DOHH2 (cell line): Measurements from ENCODE around the gene NCBP2.

Experiments used
- H3F3A ChIP-seq: fragments of 200-600 bp; sonication (generic), shearing (Covaris generic); 2 replicates; pipeline ENCODE4 v1.6.0; 2016; ENCODE audit warnings: antibody characterized with exemption, mild to moderate bottlenecking; ENCODE audit not compliant: control insufficient read depth, insufficient read depth
- H3K27ac ChIP-seq: fragments of 200-600 bp; sonication (generic); 2 replicates; pipeline ENCODE4 v1.5.1; 2014; ENCODE audit warnings: low read depth, mild to moderate bottlenecking, low read length, moderate library complexity
- H3K27me3 ChIP-seq: fragments of 200-600 bp; sonication (generic); 2 replicates; pipeline ENCODE4 v1.6.1; 2014; ENCODE audit warnings: mild to moderate bottlenecking, low read length, mixed read lengths; ENCODE audit not compliant: control insufficient read depth
- H3K36me3 ChIP-seq: fragments of 200-600 bp; sonication (generic); 2 replicates; pipeline ENCODE4 v1.6.1; 2014; ENCODE audit warnings: mild to moderate bottlenecking, low read length, moderate library complexity, mixed read lengths; ENCODE audit not compliant: control insufficient read depth
- H3K4me1 ChIP-seq: fragments of 200-600 bp; sonication (generic); 2 replicates; pipeline ENCODE4 v1.6.1; 2014; ENCODE audit warnings: mild to moderate bottlenecking, low read length, mixed read lengths; ENCODE audit not compliant: control insufficient read depth
- H3K4me2 ChIP-seq: fragments of 200-600 bp; sonication (generic); 2 replicates; pipeline ENCODE4 v1.6.0; 2014; ENCODE audit warnings: mild to moderate bottlenecking, low read length, moderate library complexity
- H3K4me3 ChIP-seq: fragments of 200-600 bp; sonication (generic); 2 replicates; pipeline ENCODE4 v1.5.1; 2014; ENCODE audit warnings: mild to moderate bottlenecking, low read length, mixed read lengths
- H3K79me2 ChIP-seq: fragments of 200-600 bp; sonication (generic); 2 replicates; pipeline ENCODE4 v1.6.1; 2014; ENCODE audit warnings: mild to moderate bottlenecking, low read length, mixed read lengths; ENCODE audit not compliant: control insufficient read depth
- H3K9me2 ChIP-seq: fragments of 200-600 bp; sonication (generic); replicated peaks from 2 replicates; pipeline ENCODE4 v1.6.1; 2014; ENCODE audit warnings: mild to moderate bottlenecking, low read length, mixed read lengths; ENCODE audit not compliant: control insufficient read depth
- H3K9me3 ChIP-seq: fragments of 200-600 bp; sonication (generic); 2 replicates; pipeline ENCODE4 v1.6.1; 2014; ENCODE audit warnings: antibody characterized with exemption, low read length, mixed read lengths; ENCODE audit not compliant: control insufficient read depth, insufficient read depth
- H4K20me1 ChIP-seq: fragments of 200-600 bp; sonication (generic); 2 replicates; pipeline ENCODE4 v1.6.0; 2014; ENCODE audit warnings: low read depth, mild to moderate bottlenecking, antibody characterized with exemption, low read length, moderate library complexity; ENCODE audit not compliant: control insufficient read depth, insufficient read depth
- CTCF ChIP-seq: fragments of 200-600 bp; sonication (generic); IDR thresholded peaks from one replicate; pipeline ENCODE4 v1.5.1; 2014; ENCODE audit warnings: antibody characterized with exemption, mild to moderate bottlenecking, low read depth, low read length; ENCODE audit not compliant: poor library complexity, severe bottlenecking
- EZH2phosphoT487 ChIP-seq: fragments of 200-600 bp; sonication (generic); IDR thresholded peaks from 2 replicates; pipeline ENCODE4 v1.6.1; 2017; ENCODE audit warnings: borderline replicate concordance, mild to moderate bottlenecking, antibody characterized with exemption, low read length, moderate library complexity, mixed read lengths

The NCBP2 gene

GRCh38 chr3:196896229-196896628, 46.1 kb downstream of the NCBP2 start:
- no peak overlapping the region for H3K4me3 ChIP-seq
- peaks cover 62% of the 10 kb centered on the region for H3K79me2 ChIP-seq

GRCh38 chr3:196894557-196895295, 47.6 kb downstream of the NCBP2 start:
- no peak overlapping the region for H3K4me3 ChIP-seq
- TF ChIP-seq EZH2phosphoT487: no peak
- TF ChIP-seq CTCF: no peak
- no peaks in the 10 kb centered on the region for H3F3A ChIP-seq
- peaks cover 76% of the 10 kb centered on the region for H3K79me2 ChIP-seq
- H3K36me3 ChIP-seq: peaks cover 19% of the 10 kb centered on the region
- no peaks in the 10 kb centered on the region for H3K4me1 ChIP-seq
- H3K9me2 ChIP-seq: no peaks in the 10 kb centered on the region
- 0 out of 2 replicates have a peak, but pooled peaks cover 4% of the 10 kb centered on the region for H4K20me1 ChIP-seq
- H3K9me3 ChIP-seq: no peaks in the 10 kb centered on the region
- H3K27ac ChIP-seq: no peak overlapping the region
- no peaks in the 10 kb centered on the region for H3K27me3 ChIP-seq
- no peak overlapping the region for H3K4me2 ChIP-seq

More at GRCh38 chr3:196896229-196896628, 46.1 kb downstream of the NCBP2 start:
- H4K20me1 ChIP-seq: no peaks in the 10 kb centered on the region
- TF ChIP-seq EZH2phosphoT487: no peak
- no peak for TF ChIP-seq CTCF
- no peak overlapping the region for H3K4me2 ChIP-seq
- H3F3A ChIP-seq: no peaks in the 10 kb centered on the region
- no peaks in the 10 kb centered on the region for H3K9me3 ChIP-seq
- no peak overlapping the region for H3K27ac ChIP-seq
- H3K36me3 ChIP-seq: peaks cover 18% of the 10 kb centered on the region
- H3K4me1 ChIP-seq: no peaks in the 10 kb centered on the region
- H3K9me2 ChIP-seq: no peaks in the 10 kb centered on the region
- H3K27me3 ChIP-seq: no peaks in the 10 kb centered on the region

- Histone ChIP-seq H3K36me3 (peaks cover 50% of the 10 kb centered on the region), H3K27ac (no peak overlapping the region), H3K4me3 (no peak overlapping the region), H3K4me2 (no peak overlapping the region), H3K27me3 (no peaks in the 10 kb centered on the region), H3F3A (no peaks in the 10 kb centered on the region; the same call in 1 of the 2 replicates), H3K79me2 (peaks cover 95% of the 10 kb centered on the region), H3K9me3 (no peaks in the 10 kb centered on the region), H3K4me1 (no peaks in the 10 kb centered on the region), H4K20me1 (0 out of 2 replicates have a peak, but pooled peaks cover 7% of the 10 kb centered on the region), H3K9me2 (no peaks in the 10 kb centered on the region)
- TF ChIP-seq CTCF: no peak
- no peak for TF ChIP-seq EZH2phosphoT487
These were observed 52.3 kb downstream of the NCBP2 start for GRCh38 chr3:196889844-196890708.
